Activated T-cell treated with anti-CD3 and anti-CD28 coated beads, Interleukin-2, amount 50 U/mL, for 48 hours (primary cell): ENCODE results near the gene JARID2.

ENCODE experiments used
- DNase-seq, 2 experiments: peaks; one replicate each; pipeline ENCODE4 v3.0.0-alpha.2; 2020

JARID2 gene

GRCh38 chr6:15500901-15501825 lies 255.3 kb downstream of the JARID2 start:
- DNase-seq = no peak

GRCh38 chr6:15501826-15502445 lies 256.1 kb downstream of the JARID2 start:
- DNase-seq = no peak

DNA sequence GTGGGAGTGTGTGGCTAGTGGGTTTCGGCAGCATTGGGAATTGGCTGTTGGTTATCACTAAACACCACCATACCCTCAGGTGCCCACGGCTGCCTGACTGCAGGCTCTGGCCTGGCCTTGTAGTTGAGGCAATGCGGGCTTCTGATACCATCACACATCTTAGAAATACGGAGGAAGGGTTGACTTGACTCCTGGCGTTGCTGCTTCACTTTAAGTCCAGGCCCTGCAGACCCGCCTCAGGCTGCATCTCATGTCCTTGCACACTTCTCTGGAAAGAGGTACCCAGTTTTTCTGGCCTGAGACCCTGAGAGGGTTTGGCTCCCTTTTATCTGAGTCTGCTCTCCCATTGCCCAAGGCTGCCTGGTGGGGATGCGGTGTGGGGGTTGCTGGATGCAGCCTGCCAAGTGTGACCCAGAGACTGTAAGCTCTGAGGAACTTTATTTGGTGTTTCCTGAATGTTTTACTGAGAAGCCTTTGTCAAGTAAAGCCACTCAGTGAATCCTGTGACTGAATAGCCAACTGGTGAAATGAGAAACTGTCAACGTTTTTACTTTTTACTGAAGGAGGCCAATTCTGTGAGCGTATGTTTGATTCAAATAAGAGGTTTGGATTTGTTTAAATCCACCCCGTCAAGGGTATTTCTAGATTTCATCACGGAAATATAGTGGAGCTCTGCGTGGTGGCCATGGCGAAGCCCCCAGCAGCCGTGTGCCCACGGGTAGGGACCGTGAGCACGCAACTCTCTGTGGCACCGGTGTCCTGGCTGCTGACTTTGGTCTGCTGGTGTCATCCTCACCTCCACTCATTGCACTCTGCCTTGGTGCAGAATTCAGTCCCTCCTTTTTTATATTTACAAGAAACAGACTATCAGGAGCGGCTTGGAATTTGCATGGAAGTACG lies 256.8 kb downstream of the JARID2 start:
- no peak for DNase-seq

GRCh38 chr6:15503346-15503680 lies 257.4 kb downstream of the JARID2 start:
- no peak for DNase-seq

GRCh38 chr6:15504040-15504495 lies 258.2 kb downstream of the JARID2 start:
- no peak for DNase-seq

- no peak for DNase-seq
Measured at GRCh38 chr6:15504581-15505350, 258.9 kb downstream of the JARID2 start.

DNA sequence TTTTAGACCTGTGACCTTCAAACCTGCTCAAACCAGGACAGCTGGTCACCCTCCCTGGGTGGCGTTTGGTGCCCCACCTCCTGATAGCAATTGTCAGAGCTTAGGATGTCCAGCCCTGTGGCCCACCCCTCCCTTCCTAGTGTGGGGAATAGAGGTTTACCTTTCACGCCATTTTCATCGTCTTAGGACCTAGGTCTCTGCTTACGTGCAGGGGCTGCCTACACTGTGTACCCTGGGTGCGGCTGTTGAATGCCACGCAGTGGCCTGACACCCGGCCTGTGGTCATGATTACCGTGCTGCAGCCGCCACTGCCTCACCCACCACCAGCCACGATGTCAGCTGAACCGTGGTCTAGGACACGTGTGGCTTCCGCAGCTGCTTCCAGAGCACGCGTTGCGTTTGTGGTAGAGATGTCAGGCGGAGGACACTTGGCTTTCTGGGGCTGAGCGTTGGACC lies 259.6 kb downstream of the JARID2 start:
- no peak for DNase-seq

- DNase-seq = no peak
Measured at GRCh38 chr6:15506066-15506465, 260.2 kb downstream of the JARID2 start.

DNA sequence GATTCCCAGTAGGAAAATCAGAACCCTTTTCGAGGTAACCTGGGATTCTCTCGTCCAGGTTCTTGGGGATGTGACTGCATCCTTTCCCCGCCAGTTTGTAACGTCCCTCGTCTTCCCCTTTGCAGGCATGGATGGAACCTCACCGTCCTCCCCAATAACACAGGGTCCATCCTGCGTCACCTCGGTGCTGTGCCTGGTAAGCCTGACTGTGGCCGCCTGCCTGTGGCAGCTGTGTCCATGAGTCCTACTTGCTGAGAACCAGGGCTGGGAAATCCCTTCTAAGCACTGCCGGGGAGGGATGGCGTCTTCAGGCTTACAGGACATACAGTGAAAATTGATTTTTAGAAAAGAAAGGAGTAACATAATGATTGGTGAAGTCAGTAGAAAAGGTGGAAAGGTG lies 261.4 kb downstream of the JARID2 start:
- DNase-seq = no peak

DNA sequence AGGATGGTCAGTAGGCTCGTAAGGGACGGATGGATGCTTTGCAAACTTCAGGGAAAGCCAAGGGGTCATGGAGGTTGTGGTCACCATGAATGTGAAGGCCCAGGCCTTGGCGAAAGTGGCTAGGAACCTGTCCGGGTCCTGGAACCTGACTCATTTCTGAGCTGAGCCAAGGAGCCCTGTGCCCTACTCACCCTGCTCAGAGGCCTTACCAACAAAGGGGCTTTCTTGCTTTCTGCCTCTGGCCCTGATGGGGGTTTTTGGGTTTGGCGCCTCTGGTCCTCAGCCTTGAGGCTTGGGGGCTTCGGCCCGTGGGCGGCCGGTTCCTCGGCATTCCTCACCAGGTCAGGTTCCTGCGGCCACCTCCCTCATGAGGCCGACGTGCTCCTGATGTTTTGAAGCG lies 261.9 kb downstream of the JARID2 start:
- DNase-seq = no peak

DNA sequence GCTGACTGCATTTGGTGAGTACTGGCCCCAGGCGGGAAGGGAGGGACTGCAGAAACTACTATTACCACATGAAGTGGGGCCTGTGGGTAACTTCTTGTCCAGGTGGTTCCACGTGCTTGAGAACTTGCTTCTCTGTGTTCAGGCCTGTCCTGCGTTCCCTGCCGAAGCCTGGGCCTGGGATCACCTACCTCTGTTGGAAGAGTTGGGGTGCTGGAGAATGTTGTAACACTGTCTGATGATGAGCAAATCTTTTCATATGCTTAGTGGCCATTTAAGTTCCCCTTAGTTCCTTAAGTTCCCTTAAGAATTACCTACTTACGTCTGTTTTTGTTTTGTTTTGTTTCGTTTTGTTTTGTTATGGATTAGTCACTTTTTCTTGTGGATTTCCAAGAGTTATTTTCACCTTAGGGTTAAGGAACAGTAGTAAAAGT lies 262.6 kb downstream of the JARID2 start:
- DNase-seq = no peak

DNA sequence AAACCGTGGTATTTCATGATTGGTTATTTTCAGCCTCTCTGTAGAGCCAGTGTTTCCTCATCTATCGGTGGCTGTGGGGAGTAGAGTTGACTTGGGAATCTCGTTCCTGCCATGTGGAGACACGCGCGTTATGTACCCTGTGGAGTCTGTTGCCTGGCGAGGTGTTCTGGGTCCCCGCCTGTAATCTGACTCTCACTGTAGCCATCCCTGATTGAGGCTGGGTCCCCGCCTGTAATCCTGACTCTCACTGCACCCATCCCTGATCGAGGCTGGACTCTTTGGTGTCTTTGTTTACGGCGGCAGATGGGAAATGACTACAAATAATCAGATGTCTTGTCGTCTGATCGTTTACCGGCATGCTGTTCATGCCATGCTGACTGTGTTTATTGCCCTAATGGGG lies 263.1 kb downstream of the JARID2 start:
- DNase-seq = no peak

DNA sequence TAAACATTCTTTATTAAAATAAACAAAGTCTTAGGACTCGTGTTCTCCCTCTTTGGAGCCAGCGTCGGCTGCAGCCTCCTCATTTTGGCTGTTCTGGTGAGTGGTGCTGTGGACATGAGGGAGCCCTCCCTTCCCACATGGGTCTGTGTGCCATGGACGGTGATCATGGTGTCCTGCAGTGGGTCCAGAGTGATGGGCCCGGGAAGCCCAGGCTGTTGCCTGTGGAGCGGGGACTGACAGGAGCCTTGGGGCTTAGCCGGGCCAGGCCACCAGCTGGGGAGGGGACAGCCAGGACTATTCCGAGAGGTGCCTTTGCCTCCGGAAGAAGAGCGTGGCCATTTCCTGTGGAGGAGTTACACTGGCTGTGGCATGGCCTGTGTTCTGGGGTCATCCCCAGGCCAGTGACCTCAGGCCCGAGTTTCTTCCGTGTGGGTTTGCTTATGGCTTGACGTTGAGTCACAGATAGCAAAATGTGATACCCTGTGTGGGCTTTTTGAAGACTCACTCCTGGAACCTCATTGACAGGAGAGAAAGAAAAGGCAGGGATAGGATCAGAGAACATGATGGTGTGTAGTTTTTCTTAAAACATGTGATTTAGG lies 263.6 kb downstream of the JARID2 start:
- DNase-seq = no peak

DNA sequence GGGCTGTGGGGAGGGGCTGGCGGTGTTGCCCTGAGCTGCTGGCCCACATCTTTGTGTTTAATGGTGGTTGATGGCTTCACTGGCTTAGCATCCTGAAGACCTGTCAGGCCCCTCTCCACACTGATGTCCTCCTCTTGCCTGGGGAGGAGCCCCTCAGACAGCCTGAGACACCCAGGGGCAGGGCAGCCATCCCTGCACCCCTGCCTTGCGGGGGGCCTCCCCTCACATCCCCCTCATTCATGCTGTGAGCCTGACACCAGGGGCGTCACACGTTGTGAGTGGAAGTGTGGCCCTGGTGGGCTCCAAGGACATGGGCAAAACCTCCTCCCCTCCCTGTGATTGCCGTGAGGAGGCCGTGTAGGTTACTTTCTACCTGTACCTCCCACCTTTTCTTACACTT lies 264.3 kb downstream of the JARID2 start:
- no peak for DNase-seq

GRCh38 chr6:15510536-15511247 lies 264.8 kb downstream of the JARID2 start:
- no peak for DNase-seq

- no peak for DNase-seq
Measured at GRCh38 chr6:15511248-15512125, 265.6 kb downstream of the JARID2 start.

GRCh38 chr6:15512126-15512525 lies 266.3 kb downstream of the JARID2 start:
- no peak for DNase-seq

- no peak for DNase-seq
Measured at GRCh38 chr6:15512721-15513120, 266.9 kb downstream of the JARID2 start.

DNA sequence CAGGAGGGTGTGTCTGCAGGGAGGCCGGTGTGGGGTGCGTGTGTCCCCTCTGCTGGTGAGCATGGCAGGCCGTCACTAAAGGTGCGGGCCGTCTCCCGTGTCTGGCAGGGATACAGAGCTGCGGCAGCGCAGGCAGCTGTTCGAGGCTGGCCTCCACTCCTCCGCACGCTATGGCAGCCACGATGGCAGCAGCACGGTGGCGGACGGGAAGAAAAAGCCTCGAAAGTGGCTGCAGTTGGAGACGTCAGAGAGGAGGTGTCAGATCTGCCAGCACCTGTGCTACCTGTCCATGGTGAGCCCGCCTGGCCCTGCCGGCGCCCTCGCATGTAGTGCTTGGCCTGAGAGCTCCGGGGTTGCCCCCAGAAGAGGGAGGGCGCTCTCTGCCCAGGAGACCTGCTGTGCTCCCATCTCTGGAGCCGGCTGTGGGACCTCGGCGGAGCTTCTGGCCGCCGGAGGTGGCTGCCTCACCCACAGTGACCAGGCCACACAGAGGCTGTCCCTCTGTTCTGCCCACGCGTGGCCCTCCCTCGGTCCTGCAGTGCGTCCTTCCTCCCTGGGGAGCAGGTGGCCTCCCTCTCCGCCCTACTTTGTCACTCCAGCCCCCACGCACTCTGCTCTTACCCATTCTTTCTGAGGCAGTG lies 267.4 kb downstream of the JARID2 start:
- no peak for DNase-seq
